ES-I3 (cell line): Measurements from ENCODE around the gene ID2.

Experiments
- H3K36me3 ChIP-seq: 2 replicates; pipeline ENCODE4 v1.6.1; 2013; ENCODE audit warnings: mild to moderate bottlenecking, low read length, control low read depth, moderate library complexity; ENCODE audit not compliant: insufficient read depth
- H3K4me1 ChIP-seq: 2 replicates; pipeline ENCODE4 v1.6.1; 2013; ENCODE audit warnings: mild to moderate bottlenecking, control low read depth, low read length; ENCODE audit not compliant: insufficient read depth
- H3K9ac ChIP-seq: 2 replicates; pipeline ENCODE4 v1.6.1; 2013; ENCODE audit warnings: low read depth, mild to moderate bottlenecking, low read length, moderate library complexity
- H3K9me3 ChIP-seq: 2 replicates; pipeline ENCODE4 v1.6.1; 2013; ENCODE audit warnings: mild to moderate bottlenecking, low read length, moderate library complexity; ENCODE audit not compliant: control insufficient read depth, insufficient read depth

Gene ID2, protein sequence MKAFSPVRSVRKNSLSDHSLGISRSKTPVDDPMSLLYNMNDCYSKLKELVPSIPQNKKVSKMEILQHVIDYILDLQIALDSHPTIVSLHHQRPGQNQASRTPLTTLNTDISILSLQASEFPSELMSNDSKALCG

DNA sequence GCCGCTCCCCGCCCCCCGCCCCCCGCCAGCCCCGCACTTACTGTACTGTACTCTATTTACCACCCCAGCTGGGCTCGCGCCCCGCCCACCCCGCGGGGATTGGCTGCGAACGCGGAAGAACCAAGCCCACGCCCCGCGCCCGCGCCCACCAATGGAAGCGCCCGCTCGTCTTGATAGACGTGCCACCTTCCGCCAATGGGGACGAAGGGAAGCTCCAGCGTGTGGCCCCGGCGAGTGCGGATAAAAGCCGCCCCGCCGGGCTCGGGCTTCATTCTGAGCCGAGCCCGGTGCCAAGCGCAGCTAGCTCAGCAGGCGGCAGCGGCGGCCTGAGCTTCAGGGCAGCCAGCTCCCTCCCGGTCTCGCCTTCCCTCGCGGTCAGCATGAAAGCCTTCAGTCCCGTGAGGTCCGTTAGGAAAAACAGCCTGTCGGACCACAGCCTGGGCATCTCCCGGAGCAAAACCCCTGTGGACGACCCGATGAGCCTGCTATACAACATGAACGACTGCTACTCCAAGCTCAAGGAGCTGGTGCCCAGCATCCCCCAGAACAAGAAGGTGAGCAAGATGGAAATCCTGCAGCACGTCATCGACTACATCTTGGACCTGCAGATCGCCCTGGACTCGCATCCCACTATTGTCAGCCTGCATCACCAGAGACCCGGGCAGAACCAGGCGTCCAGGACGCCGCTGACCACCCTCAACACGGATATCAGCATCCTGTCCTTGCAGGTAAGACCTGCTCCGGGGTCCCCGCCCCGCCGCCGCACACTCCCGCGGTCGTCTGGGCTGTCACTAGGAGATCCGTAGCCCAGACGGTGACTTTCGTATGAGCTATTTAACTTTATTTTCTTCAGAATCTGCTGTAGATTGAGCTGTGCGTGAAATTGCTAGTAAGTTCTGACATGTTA is at the start of gene ID2:
TSS of gene ID2 (plus strand) at position 271 of the 907 bp plus-strand sequence. CDS start at position 381, 110 bp downstream.
- H3K36me3 ChIP-seq: no peaks in the 10 kb centered on the region
- H3K9me3 ChIP-seq: no peaks in the 10 kb centered on the region
- peak within 1 kb of the TSS; percentile 79 for H3K9ac ChIP-seq
- H3K4me1 ChIP-seq: peaks cover 13% of the 10 kb centered on the region; the same call in 1 of the 2 replicates

DNA sequence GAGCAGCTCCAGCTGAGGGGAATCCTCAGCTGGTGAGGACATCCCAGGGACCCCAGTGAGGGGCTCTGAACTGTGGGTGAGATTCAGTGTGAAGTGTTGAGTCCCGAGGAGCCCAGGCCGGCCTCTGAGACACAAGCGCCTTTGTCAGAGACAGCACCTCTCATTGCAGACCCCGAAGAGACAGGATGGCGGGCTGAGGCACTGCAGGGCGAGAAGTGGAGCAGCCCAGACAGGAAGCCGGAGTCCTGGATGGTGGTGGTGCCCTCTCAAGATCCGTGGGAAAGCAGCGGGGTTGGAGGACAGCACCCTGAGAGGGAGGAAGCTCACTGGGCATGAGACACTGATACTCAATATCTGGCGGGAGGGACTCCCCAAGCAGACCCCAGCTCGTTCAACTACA is 49.1 kb upstream of the ID2 start:
- Histone ChIP-seq H3K9ac (no peak overlapping the region), H3K36me3 (no peaks in the 10 kb centered on the region), H3K4me1 (peaks cover 22% of the 10 kb centered on the region), H3K9me3 (no peaks in the 10 kb centered on the region)

DNA sequence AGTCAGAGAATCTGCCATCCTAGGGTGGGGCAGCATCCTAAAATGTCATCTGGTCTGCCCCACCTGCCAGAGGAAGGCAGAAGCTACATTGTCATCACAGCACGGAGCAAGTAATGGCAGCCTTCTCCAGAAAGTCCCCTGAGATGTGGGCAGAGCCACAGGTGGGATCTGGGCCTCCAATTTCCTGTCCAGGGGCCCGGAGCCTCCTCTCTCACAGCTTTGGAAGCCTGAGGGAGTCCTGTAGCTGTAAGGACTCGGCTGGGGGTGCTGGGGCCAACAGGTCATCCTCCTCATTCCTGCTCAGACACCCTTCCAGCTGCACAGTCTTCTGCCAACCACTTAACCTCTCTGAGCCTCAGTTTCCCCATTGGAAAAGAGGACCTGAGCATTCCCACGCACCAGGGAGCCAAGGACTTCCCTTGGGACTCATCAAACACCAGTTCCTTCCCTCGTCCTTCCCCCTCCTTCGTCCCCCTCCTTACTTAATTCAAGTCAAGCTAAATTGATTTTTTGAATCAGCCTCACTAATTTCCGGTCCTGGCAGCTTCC is 48.6 kb upstream of the ID2 start:
- Histone ChIP-seq H3K36me3 (no peaks in the 10 kb centered on the region), H3K9ac (no peak overlapping the region), H3K4me1 (peaks cover 22% of the 10 kb centered on the region), H3K9me3 (no peaks in the 10 kb centered on the region)

DNA sequence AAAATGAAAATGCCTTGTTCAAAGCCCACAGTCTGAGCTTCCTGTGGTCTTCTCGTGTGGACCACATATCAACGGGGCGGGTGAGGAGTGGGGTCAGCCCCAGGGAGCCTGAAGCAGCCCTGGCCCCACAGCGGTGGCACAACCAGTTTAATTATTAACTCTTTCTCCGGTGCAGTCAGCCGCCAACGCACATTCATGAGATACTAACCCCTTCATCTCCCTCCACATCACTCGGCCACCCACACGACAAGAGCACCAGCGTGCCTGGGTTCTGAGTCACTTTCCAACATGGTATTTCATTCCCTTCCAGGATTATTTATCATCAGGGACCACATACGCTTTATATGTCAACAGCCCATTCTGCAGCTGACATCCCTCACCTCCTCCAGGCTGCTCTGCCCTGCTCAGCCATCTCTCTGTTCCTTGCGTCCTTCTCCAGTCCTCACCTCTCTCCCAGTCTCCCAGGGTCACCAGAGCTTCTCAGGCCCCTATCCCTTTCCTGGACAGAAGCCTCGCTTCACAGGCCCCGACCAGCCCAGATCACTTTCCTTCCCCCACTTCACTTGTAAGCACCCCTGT is 48.0 kb upstream of the ID2 start:
- Histone ChIP-seq H3K36me3 (no peaks in the 10 kb centered on the region), H3K4me1 (peaks cover 22% of the 10 kb centered on the region), H3K9ac (no peak overlapping the region), H3K9me3 (no peaks in the 10 kb centered on the region)

DNA sequence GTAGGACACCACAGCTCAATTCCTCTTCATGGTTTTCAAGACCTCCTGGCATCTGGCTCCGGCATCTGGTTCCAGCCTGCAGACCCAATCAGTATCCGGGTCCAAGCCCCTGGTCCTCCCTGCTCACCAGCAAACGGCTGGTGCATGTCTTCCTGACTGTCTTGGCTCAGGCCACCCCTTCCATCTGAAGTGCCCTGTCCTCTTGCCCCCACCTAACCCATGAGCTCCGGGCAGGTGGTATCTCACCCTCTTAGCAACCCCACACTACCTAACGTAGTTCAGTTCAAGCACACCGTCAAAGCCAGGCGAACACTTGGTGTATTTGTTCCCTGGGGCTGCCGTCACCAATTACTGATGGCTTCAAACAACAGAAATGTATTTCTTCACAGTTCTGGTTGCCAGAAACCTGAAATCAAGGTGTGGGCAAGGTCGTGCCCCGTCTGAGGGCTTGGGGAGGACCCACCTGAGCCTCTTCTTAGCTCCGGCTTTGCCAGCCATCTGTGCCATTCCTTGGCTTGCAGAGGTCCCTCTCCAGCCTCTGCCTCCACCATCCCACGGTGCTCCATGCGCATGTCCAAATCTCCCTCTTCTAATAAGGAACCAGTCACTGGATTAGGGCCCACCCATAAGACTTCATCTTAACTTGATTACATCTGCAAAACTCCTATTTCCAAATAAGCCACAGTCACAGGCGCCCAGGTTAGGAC is 47.2 kb upstream of the ID2 start:
- Histone ChIP-seq H3K36me3 (no peaks in the 10 kb centered on the region), H3K4me1 (peaks cover 22% of the 10 kb centered on the region), H3K9me3 (no peaks in the 10 kb centered on the region), H3K9ac (no peak overlapping the region)

DNA sequence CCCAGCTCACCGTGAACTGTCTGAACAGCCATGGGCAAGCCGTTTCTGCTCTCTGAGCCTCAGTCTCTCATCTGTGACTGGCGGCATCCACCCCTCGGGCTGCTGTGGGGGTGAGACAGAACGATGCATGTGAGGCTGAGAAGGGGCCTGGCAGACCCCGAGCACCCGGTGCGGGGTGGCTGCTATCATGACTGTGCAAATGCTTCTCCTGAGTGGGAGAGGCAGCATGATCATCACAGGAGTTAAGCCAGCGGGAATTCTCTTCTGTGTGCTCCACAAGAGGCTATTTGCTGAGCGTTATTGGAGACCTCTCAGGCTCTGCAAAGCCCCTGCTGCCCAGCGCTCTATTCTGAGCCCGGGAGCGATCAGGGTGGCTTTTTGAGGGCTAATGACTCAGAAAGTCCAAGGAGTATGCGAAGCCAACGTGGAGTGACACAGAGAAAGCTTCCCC is 45.8 kb upstream of the ID2 start:
- no peaks in the 10 kb centered on the region for H3K36me3 ChIP-seq
- no peaks in the 10 kb centered on the region for H3K9me3 ChIP-seq
- no peak overlapping the region for H3K9ac ChIP-seq
- peaks cover 22% of the 10 kb centered on the region for H3K4me1 ChIP-seq

DNA sequence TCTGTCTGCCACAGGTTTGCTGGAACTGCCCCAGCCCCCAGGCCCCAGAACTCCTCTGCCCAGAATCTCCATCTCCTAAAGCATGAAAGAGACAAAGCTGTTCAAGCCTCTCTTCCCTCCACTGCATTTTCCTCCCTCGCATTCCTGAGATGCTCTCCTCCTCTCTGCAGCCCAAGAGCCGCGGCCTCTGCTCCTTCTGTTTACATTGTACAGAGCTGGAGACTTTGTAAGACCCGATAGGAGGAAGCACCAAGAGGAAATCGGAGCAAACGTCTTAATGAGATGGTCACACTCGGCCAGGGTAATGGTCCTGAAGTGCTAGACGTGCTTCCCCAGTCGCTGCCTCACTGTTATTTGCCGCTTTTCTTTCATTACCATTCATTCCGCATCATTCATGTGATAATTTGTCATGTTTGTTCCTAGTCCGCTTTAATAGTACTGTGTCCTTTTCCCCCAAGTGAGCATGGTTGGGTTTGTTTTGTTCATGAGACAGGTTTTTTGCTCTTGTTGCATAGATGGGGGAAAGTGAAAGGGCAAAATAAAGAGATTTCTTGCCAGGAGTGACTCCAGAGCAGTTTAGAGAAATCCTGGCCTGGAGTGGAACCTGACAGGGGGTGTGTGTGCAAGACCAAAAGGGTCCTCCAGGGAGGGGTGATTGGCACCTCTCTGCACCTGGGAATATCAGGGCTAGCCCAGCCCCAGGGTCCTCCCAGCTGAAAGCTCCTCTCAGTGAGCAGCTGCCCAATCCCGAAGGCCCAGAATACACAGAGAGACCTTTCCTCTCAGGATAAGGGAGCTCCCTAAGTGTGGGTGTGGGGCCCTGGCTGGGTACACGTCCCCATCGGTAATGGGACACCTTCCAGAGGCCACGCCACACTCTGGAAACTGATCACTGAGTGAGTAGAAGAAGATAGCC is 44.9 kb upstream of the ID2 start:
- H3K36me3 ChIP-seq: no peaks in the 10 kb centered on the region
- peaks cover 25% of the 10 kb centered on the region for H3K4me1 ChIP-seq

DNA sequence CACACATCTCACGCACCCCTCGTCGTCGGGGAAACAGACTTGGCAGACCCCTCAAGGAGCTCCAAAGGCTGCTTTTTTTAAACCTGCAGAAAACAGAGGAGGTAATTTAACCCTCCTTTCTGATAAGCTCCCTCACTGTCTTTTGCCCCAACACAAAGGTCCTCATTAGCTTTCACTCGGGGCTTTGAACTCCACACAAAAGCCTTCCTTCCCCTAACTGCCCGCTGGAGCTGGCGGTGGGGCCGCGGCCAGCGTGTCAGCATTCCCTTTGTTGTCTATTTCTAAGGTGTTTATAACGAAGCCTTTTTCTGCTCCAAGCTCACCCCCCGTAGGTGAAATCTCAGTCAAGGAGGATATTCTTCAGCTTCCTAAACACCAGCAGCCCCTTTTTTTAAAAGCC is 43.5 kb upstream of the ID2 start:
- Histone ChIP-seq H3K36me3 (no peaks in the 10 kb centered on the region), H3K9ac (peak overlapping the region; percentile 29; the same call in 1 of the 2 replicates), H3K9me3 (no peaks in the 10 kb centered on the region), H3K4me1 (peaks cover 33% of the 10 kb centered on the region)

More for the DNA sequence above, 44.9 kb upstream of the ID2 start:
- H3K9ac ChIP-seq: peak overlapping the region; percentile 30; the same call in 1 of the 2 replicates
- H3K9me3 ChIP-seq: no peaks in the 10 kb centered on the region

DNA sequence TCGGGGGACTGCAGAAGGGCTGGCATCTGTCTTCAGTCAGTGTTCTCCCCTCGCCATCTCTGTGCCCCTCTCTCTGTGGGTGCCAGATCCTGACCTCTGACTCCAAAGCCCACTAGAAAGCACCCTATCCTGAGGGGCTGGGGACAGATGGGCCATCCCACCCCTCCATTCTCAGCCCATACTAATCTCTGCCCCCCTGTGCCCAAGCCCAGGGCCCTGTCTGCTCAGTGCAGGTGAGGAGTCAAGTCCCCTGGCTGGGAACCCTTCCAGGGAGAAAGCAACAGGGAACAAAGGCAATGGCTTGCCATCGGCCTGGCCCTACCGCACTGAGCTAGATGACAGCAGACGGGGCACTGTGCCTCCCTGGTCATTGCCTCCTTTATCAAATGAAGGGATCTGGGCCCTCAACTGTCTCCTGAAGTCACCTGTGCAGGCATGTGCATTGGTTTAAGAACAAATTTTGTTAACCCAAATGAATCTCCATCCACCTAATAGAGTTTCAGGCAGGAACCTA is 42.7 kb upstream of the ID2 start:
- peaks cover 33% of the 10 kb centered on the region for H3K4me1 ChIP-seq
- H3K9ac ChIP-seq: no peak overlapping the region
- no peaks in the 10 kb centered on the region for H3K36me3 ChIP-seq
- H3K9me3 ChIP-seq: no peaks in the 10 kb centered on the region

DNA sequence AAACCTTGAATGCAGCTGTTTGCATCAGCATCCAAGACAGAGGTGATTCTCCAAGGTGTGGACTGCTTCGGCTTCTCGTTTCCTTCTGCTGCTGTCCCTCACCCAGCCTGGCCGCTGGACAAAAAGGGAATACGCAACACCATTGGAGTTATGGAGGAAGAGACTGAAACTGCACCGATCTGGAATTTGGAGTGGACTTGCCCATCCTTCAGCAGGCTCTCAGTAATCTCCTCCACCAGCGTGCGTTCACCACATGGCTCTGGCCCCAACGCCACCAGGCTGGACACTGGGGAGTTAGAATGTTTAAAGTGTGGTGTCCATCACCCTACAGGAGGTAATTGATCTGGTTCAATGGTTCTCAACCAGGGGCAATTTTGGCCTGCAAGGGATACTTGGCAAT is 41.4 kb upstream of the ID2 start:
- no peak overlapping the region for H3K9ac ChIP-seq
- no peaks in the 10 kb centered on the region for H3K9me3 ChIP-seq
- peaks cover 33% of the 10 kb centered on the region for H3K4me1 ChIP-seq
- no peaks in the 10 kb centered on the region for H3K36me3 ChIP-seq

DNA sequence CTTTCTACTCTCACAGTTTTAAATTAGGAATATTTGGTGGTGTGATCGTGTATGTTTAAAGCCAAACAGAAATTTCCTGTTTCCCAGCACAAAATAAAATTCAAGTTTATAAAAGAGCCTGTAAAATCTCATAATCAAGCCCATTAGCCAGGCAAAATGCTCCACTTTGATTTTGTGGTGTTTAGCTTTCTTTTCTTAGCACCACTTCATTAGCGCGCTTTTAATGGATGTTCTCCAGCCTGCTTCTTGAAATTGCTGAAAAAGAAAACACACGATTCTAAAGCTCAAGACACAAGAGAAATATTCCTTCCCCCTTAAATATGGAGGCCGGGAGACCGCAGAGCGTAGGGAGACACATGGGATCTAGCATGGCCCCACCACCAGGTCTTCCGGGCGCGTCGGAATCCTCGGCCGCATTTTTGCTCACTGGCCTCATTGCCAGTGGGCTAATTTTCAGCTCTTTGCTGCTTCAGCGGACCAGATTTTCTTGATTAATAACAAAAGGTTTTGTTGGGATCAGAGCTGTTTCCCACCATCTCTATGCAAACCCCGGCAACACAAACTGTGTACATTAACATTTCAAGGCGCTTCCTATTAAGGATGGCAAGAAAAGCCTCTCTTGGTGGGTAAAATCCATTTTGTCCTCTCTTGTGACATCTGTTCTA is 40.4 kb upstream of the ID2 start:
- H3K9me3 ChIP-seq: no peaks in the 10 kb centered on the region
- no peaks in the 10 kb centered on the region for H3K36me3 ChIP-seq
- no peak overlapping the region for H3K9ac ChIP-seq
- H3K4me1 ChIP-seq: peaks cover 30% of the 10 kb centered on the region

DNA sequence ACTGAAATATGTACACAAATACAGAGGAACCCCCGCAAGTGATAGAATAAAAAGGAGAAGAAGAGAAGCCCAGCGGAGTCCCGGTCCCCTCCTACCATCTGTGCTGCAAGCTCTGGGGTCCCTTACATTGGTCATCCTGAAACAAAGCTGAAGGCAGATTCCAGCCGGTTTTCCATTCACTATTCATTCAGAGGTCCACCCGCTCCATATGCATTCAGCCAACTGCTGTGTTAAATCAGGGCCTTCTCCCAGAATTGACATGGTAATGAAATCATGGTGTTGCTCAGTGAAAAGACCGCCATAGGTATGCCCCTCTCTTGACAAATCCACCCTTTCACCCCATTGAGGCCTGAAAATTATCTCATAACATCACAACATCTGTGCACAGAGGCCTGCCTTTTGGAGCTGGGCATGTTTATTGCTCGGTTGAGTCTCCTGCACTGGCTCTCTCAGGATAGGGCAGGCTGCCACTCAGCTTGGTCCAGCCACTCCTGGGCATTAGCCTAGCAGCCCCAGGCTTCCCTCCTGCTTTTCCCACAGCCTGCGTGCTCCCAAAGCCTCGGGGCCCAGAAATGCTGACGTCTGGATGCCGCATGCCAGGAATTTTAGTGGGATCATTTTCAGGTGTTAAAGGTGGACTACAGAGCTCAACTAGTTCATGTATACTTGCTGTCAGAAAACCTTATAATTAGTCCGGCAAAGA is 39.3 kb upstream of the ID2 start:
- Histone ChIP-seq H3K36me3 (no peaks in the 10 kb centered on the region), H3K9ac (no peak overlapping the region), H3K9me3 (no peaks in the 10 kb centered on the region), H3K4me1 (peaks cover 20% of the 10 kb centered on the region)
